ENCODE results near the gene GARIN1A.
"Not testable (repeated sequence)": the region's sequence is repeated elsewhere in the genome, so short reads cannot be mapped to it uniquely, and the experiment has no call there.

GARIN1A gene

GRCh38 chr7:128683738-128684137 is 11.6 kb downstream of the GARIN1A start:
- peak; percentile 45 for DNase-seq

- DNase-seq, result no peak
Measured at GRCh38 chr7:128687131-128687530, 15.0 kb downstream of the GARIN1A start.

- DNase-seq, result no peak
Measured at GRCh38 chr7:128688492-128688891, 16.4 kb downstream of the GARIN1A start.

- DNase-seq, result not testable (repeated sequence)
Measured at GRCh38 chr7:128689161-128689935, 17.3 kb downstream of the GARIN1A start.

- no peak for DNase-seq
Measured at GRCh38 chr7:128691227-128691626, 19.1 kb downstream of the GARIN1A start.

GRCh38 chr7:128692623-128693270 is 20.7 kb downstream of the GARIN1A start:
- DNase-seq, result no peak

- DNase-seq, result no peak
Measured at GRCh38 chr7:128693373-128694015, 21.4 kb downstream of the GARIN1A start.

GRCh38 chr7:128694738-128695137 is 22.6 kb downstream of the GARIN1A start:
- no peak for DNase-seq

GRCh38 chr7:128697302-128697905 is 25.3 kb downstream of the GARIN1A start:
- DNase-seq, result no peak

- DNase-seq, result no peak
Measured at GRCh38 chr7:128699196-128699712, 27.2 kb downstream of the GARIN1A start.

GRCh38 chr7:128699895-128700294 is 27.8 kb downstream of the GARIN1A start:
- no peak for DNase-seq

GRCh38 chr7:128701062-128701785 is 29.1 kb downstream of the GARIN1A start:
- DNase-seq, result no peak

- no peak for DNase-seq
Measured at GRCh38 chr7:128703609-128704241, 31.6 kb downstream of the GARIN1A start.

- peak; percentile 16 for DNase-seq
Measured at GRCh38 chr7:128705891-128706333, 33.8 kb downstream of the GARIN1A start.

- DNase-seq, result no peak
Measured at GRCh38 chr7:128707752-128708151, 35.7 kb downstream of the GARIN1A start.

- DNase-seq, result no peak
Measured at GRCh38 chr7:128708235-128708634, 36.1 kb downstream of the GARIN1A start.

GRCh38 chr7:128708824-128709223 is 36.7 kb downstream of the GARIN1A start:
- no peak for DNase-seq

- DNase-seq, result no peak
Measured at GRCh38 chr7:128710481-128710880, 38.4 kb downstream of the GARIN1A start.

- no peak for DNase-seq
Measured at GRCh38 chr7:128713794-128714193, 41.7 kb downstream of the GARIN1A start.

- DNase-seq, result no peak
Measured at GRCh38 chr7:128714701-128715495, 42.8 kb downstream of the GARIN1A start.
